Esophagus muscularis mucosa (tissue), 3 donors: ENCODE measurements around the gene GJC2.

ENCODE experiments used
- CTCF ChIP-seq, 3 experiments: fragments of 200-600 bp in 2 of 3; fragments of 450-650 bp in 1 of 3; sonication (generic) in 2 of 3; IDR thresholded peaks; one replicate each; pipeline ENCODE4 v1.5.1; 2017 to 2019; ENCODE audit warnings: antibody characterized with exemption in 3 of 3, mild to moderate bottlenecking in 2 of 3, moderate library complexity in 1 of 3
- POLR2AphosphoS5 ChIP-seq, 2 donors: sonication (generic); formaldehyde crosslinking; IDR thresholded peaks; one replicate each; pipeline ENCODE4 v1.6.1; 2017; ENCODE audit warnings: antibody characterized with exemption in 2 of 2

- TF ChIP-seq POLR2AphosphoS5 (IDR thresholded peaks at IDR 0.05): no peak
- TF ChIP-seq CTCF (IDR thresholded peaks at IDR 0.05): no peak
Measured at GRCh38 chr1:228207381-228207810, 57.7 kb downstream of the GJC2 start.
